HepG2 (cell line): Measurements from ENCODE around the gene ST8SIA6. TPM values are rescaled to one million over a fixed set of nuclear protein-coding genes. Genes with fewer than 3 reads are reported as not detected.

Experiments
- ATAC-seq: fragments of 200-7000 bp; cut with Tn5 transposase; 3 replicates; pipeline ENCODE4 v1.9.1; 2020; ENCODE audit warnings: mild to moderate bottlenecking, moderate library complexity
- BruUV-seq: library from RNA; stranded (reverse); fragments of 400-500 nt; replicated peaks from 2 replicates; lab custom pipeline; 2021; lab: Mats Ljungman, UMichigan
- CTCF ChIA-PET: fragments of 300-600 bp; formaldehyde crosslinking; extraction: SDS; loops from one replicate; lab custom pipeline; 2021; ENCODE audit warnings: low total read pairs, inconsistent platforms, low intra/inter-chr PET ratio; lab: Yijun Ruan, JAX
- POLR2A ChIA-PET: fragments of 350-600 bp; sonication (Branson Sonifier 250); formaldehyde crosslinking; loops from one replicate; lab custom pipeline; 2020; ENCODE audit warnings: antibody characterized with exemption, inconsistent platforms; lab: Yijun Ruan, JAX
- DNase-seq: peaks from one replicate; pipeline ENCODE4 v3.0.0-alpha.2; 2015; ENCODE audit warnings: low spot score
- FAIRE-seq: peaks from 3 replicates; lab custom pipeline; 2011; peaks lifted over from hg19 to GRCh38; lab: Jason Lieb, UNC
- H2AFZ ChIP-seq: one replicate; pipeline ENCODE4 v1.6.1; 2011; ENCODE audit warnings: low read length, inconsistent platforms
- H3K27ac ChIP-seq: fragments of 300-600 bp; 3 replicates; pipeline ENCODE4 v1.8.0; 2011; ENCODE audit warnings: mixed run types, mild to moderate bottlenecking, mixed read lengths, low read length, inconsistent platforms; ENCODE audit not compliant: insufficient read depth; ENCODE audit errors: extremely low read length
- H3K27me3 ChIP-seq, 2 experiments: fragments of 200-600 bp in 1 of 2; 2 replicates in 1 of 2; 3 replicates in 1 of 2; pipeline versions ENCODE4 v1.6.0 to v1.8.0; 2011; ENCODE audit warnings: low read length in 2 of 2, mild to moderate bottlenecking in 2 of 2, moderate library complexity in 2 of 2, inconsistent platforms in 1 of 2; ENCODE audit not compliant: insufficient read depth in 2 of 2, control insufficient read depth in 1 of 2
- H3K36me3 ChIP-seq, 2 experiments: fragments of 200-600 bp in 1 of 2; replicated peaks in 1 of 2; 2 replicates in 1 of 2; 3 replicates in 1 of 2; pipeline versions ENCODE4 v1.5.1 to v1.8.0; 2011; ENCODE audit warnings: low read length in 2 of 2, inconsistent platforms in 1 of 2; ENCODE audit not compliant: insufficient read depth in 2 of 2, control insufficient read depth in 1 of 2
- H3K4me1 ChIP-seq: 2 replicates; pipeline ENCODE4 v1.5.1; 2012; ENCODE audit warnings: low read length, inconsistent platforms; ENCODE audit not compliant: insufficient read depth
- H3K4me2 ChIP-seq: 2 replicates; pipeline ENCODE4 v1.6.0; 2011; ENCODE audit warnings: low read depth, low read length, inconsistent platforms
- H3K4me3 ChIP-seq, 3 experiments: fragments of 200-600 bp in 1 of 3; sonication (generic), shearing (Covaris generic) in 1 of 3; replicated peaks in 1 of 3; 2 replicates each; pipeline ENCODE4 v1.5.1; 2011 to 2016; ENCODE audit warnings: low read length in 3 of 3, inconsistent platforms in 2 of 3, low read depth in 2 of 3, mild to moderate bottlenecking in 2 of 3, control low read depth in 1 of 3, mixed read lengths in 1 of 3; ENCODE audit not compliant: insufficient read depth in 1 of 3
- H3K79me2 ChIP-seq: one replicate; pipeline ENCODE4 v1.6.1; 2011; ENCODE audit warnings: low read length, inconsistent platforms; ENCODE audit not compliant: insufficient read depth
- H3K9ac ChIP-seq: 2 replicates; pipeline ENCODE4 v1.6.0; 2011; ENCODE audit warnings: mild to moderate bottlenecking, low read depth, low read length, inconsistent platforms; ENCODE audit not compliant: insufficient read depth
- H3K9me3 ChIP-seq: 2 replicates; pipeline ENCODE4 v1.5.1; 2012; ENCODE audit warnings: mild to moderate bottlenecking, low read length
- H4K20me1 ChIP-seq: 2 replicates; pipeline ENCODE4 v1.6.0; 2011; ENCODE audit warnings: inconsistent platforms, mild to moderate bottlenecking, low read length, moderate library complexity; ENCODE audit not compliant: insufficient read depth
- BHLHE40 ChIP-seq: IDR thresholded peaks from 2 replicates; pipeline ENCODE4 v1.6.1; 2011; ENCODE audit warnings: low read length, improper control_type of control experiment
- HOXA5 ChIP-seq: sonication (generic); formaldehyde crosslinking; IDR thresholded peaks from 2 replicates; pipeline ENCODE4 v1.4.0; 2020; ENCODE audit warnings: missing genetic modification reagents
- JUNB ChIP-seq: sonication (generic); formaldehyde crosslinking; IDR thresholded peaks from 2 replicates; pipeline ENCODE4 v1.8.0; 2022; ENCODE audit warnings: missing genetic modification reagents, mild to moderate bottlenecking, borderline replicate concordance
- MAFF ChIP-seq: IDR thresholded peaks from 2 replicates; pipeline ENCODE4 v1.6.1; 2011; ENCODE audit warnings: low read depth, low read length, improper control_type of control experiment
- NCOA5 ChIP-seq: sonication (generic); formaldehyde crosslinking; IDR thresholded peaks from 2 replicates; pipeline ENCODE4 v1.4.0; 2020; ENCODE audit warnings: missing genetic modification reagents
- NFE2L2 ChIP-seq: fragments of 150-350 bp; IDR thresholded peaks from 2 replicates; pipeline ENCODE4 v1.6.1; 2014; ENCODE audit warnings: low read length
- POLR2A ChIP-seq, 2 experiments: IDR thresholded peaks; 2 replicates each; pipeline ENCODE4 v1.6.1; 2011; ENCODE audit warnings: low read depth in 2 of 2, low read length in 2 of 2, mild to moderate bottlenecking in 1 of 2, moderate library complexity in 1 of 2; ENCODE audit not compliant: insufficient read depth in 1 of 2
- RORA ChIP-seq: sonication (generic); formaldehyde crosslinking; IDR thresholded peaks from 2 replicates; pipeline ENCODE4 v1.5.0; 2020; ENCODE audit warnings: mild to moderate bottlenecking, missing genetic modification reagents, moderate library complexity
- SMC3 ChIP-seq: IDR thresholded peaks from 2 replicates; pipeline ENCODE4 v1.6.1; 2011; ENCODE audit warnings: low read length, improper control_type of control experiment
- TBX3 ChIP-seq: fragments of 450-650 bp; IDR thresholded peaks from 2 replicates; pipeline ENCODE4 v1.6.1; 2017; ENCODE audit warnings: antibody characterized with exemption, mild to moderate bottlenecking, inconsistent platforms, borderline replicate concordance
- ZBTB3 ChIP-seq: sonication (generic); formaldehyde crosslinking; IDR thresholded peaks from 2 replicates; pipeline ENCODE4 v1.4.0; 2020; ENCODE audit warnings: low read depth, mild to moderate bottlenecking, moderate library complexity, missing genetic modification reagents, borderline replicate concordance
- ZFP36L1 ChIP-seq: sonication (generic); formaldehyde crosslinking; IDR thresholded peaks from 2 replicates; pipeline ENCODE4 v1.8.0; 2022; ENCODE audit warnings: mild to moderate bottlenecking, missing genetic modification reagents, moderate library complexity
- ZIK1 ChIP-seq: sonication (generic); formaldehyde crosslinking; IDR thresholded peaks from 2 replicates; pipeline ENCODE4 v1.5.0; 2020; ENCODE audit warnings: mild to moderate bottlenecking, low read depth, missing genetic modification reagents, borderline replicate concordance
- ZKSCAN1 ChIP-seq: fragments of 150-350 bp; IDR thresholded peaks from 2 replicates; pipeline ENCODE4 v1.6.1; 2014; ENCODE audit warnings: low read length
- ZNF138 ChIP-seq: sonication (generic); formaldehyde crosslinking; IDR thresholded peaks from 2 replicates; pipeline ENCODE4 v1.5.0; 2020; ENCODE audit warnings: mild to moderate bottlenecking, low read depth, missing genetic modification reagents
- ZNF607 ChIP-seq: sonication (generic); formaldehyde crosslinking; IDR thresholded peaks from 2 replicates; pipeline ENCODE4 v1.5.1; 2020; ENCODE audit warnings: missing genetic modification reagents, mild to moderate bottlenecking, borderline replicate concordance
- WGBS: methylation state at CpG from one replicate; pipeline ENCODE4 v1.1.6; 2017; ENCODE audit warnings: low lambda C conversion rate; 5-methylcytosine and 5-hydroxymethylcytosine counted together
- in situ Hi-C: cut with HindIII; loops from 2 replicates; pipeline ENCODE4 v1.10.0; 2017; ENCODE audit warnings: low pct_unique_long_range_greater_than_20kb; ENCODE audit not compliant: extremely low pct_ligation_motif_present
- intact Hi-C: fragments of 100-400 bp; cut with micrococcal nuclease; formaldehyde crosslinking; loops from one replicate; pipeline ENCODE4 v1.10.0; 2022; ENCODE audit not compliant: unreplicated experiment
- polyA plus RNA-seq, 8 experiments: library from polyadenylated mRNA; depleted of rRNA in 3 of 8; stranded (reverse) in 7 of 8; unstranded in 1 of 8; fragments of >200 nt; fragmentation: Illumina TruSeq in 4 of 8; extraction: Trizol in 4 of 8; gene quantifications; 2 replicates each; pipeline versions ENCODE4 v1.2.1 to v1.2.3, GENCODE V29; 2011 to 2016; ENCODE audit warnings: low read depth in 4 of 8, missing spikeins in 1 of 8, mixed read lengths in 1 of 8; ENCODE audit not compliant: insufficient read depth in 1 of 8
- total RNA-seq, 5 experiments: library from RNA; depleted of rRNA; stranded (reverse); fragments of >200 nt; fragmentation: Illumina TruSeq; extraction: Trizol; gene quantifications; 2 replicates each; pipeline ENCODE4 v1.2.3, GENCODE V29; 2016; ENCODE audit warnings: low read depth in 1 of 5

The ST8SIA6 gene
- total and polyA plus RNA-seq, 2 of the 13 experiments (the other 11 are each of a cell fraction or from before 2014, with no cell fraction given) = not detected

- Histone ChIP-seq H4K20me1 (no peaks in the 10 kb centered on the region), H3K4me1 (peaks cover 27% of the 10 kb centered on the region), H3K9me3 (no peaks in the 10 kb centered on the region), H3K4me2 (no peak overlapping the region), H3K79me2 (no peaks in the 10 kb centered on the region), H3K9ac (no peak overlapping the region), H3K4me3 (no peak overlapping the region), H3K36me3 (no peaks in the 10 kb centered on the region), H3K27ac (no peak overlapping the region), H2AFZ (no peak overlapping the region), H3K27me3 (no peaks in the 10 kb centered on the region)
- ChIA-PET POLR2A (no interaction called here), CTCF (no interaction called here)
- DNase-seq = no peak
- TF ChIP-seq ZKSCAN1 = no peak
- no peak for TF ChIP-seq SMC3
- TF ChIP-seq ZBTB3 = no peak
- no peak for TF ChIP-seq ZNF607 (CRISPR knock-in tag)
- no peak for TF ChIP-seq HOXA5 (CRISPR knock-in tag)
- TF ChIP-seq RORA (CRISPR knock-in tag) = no peak
- BruUV-seq = no TSS peak
- WGBS = 58% methylated on average over 6 of the region's 6 CpGs
- no peak for ATAC-seq
- in situ Hi-C loops (no loop called here), intact Hi-C loops (no loop called here)
- no peak for FAIRE-seq
These were observed 69.3 kb downstream of the ST8SIA6 start for GRCh38 chr10:17385066-17385465.

- H4K20me1 ChIP-seq = no peaks in the 10 kb centered on the region
- TF ChIP-seq ZNF138 (CRISPR knock-in tag) (no peak), NCOA5 (no peak), POLR2A (IDR thresholded peaks at IDR 0.05; ENCODE audit: insufficient read depth in 1 of 2, low read depth in 2 of 2, low read length in 2 of 2) (no peak), JUNB (CRISPR knock-in tag) (no peak), ZIK1 (CRISPR knock-in tag) (no peak), NFE2L2 (no peak), TBX3 (no peak), BHLHE40 (no peak), ZFP36L1 (no peak), MAFF (no peak)
- TF ChIP-seq, all 625 proteins: peak for 0
- Histone ChIP-seq H3K27me3 (no peaks in the 10 kb centered on the region), H3K36me3 (no peaks in the 10 kb centered on the region), H3K9me3 (no peaks in the 10 kb centered on the region), H3K4me3 (no peak overlapping the region), H3K4me2 (no peak overlapping the region), H2AFZ (no peak overlapping the region), H3K4me1 (peaks cover 17% of the 10 kb centered on the region), H3K79me2 (no peaks in the 10 kb centered on the region), H3K9ac (no peak overlapping the region), H3K27ac (no peak overlapping the region)
- CTCF ChIA-PET = no interaction called here
- FAIRE-seq = no peak
- POLR2A ChIA-PET = no interaction called here
- no TSS peak for BruUV-seq
- 15% methylated on average over 7 of the region's 7 CpGs for WGBS
- in situ Hi-C loops (no loop called here), intact Hi-C loops (no loop called here)
- ATAC-seq = no peak
- DNase-seq = no peak
These were observed 70.4 kb downstream of the ST8SIA6 start for GRCh38 chr10:17383801-17384555.
